Kasumi-1 (cell line): ENCODE results near the gene MAMDC2.

Experiments
- DNase-seq, 2 experiments: peaks; one replicate each; lab custom pipeline; 2025; lab: John Stamatoyannopoulos, UW

The MAMDC2 gene

DNA sequence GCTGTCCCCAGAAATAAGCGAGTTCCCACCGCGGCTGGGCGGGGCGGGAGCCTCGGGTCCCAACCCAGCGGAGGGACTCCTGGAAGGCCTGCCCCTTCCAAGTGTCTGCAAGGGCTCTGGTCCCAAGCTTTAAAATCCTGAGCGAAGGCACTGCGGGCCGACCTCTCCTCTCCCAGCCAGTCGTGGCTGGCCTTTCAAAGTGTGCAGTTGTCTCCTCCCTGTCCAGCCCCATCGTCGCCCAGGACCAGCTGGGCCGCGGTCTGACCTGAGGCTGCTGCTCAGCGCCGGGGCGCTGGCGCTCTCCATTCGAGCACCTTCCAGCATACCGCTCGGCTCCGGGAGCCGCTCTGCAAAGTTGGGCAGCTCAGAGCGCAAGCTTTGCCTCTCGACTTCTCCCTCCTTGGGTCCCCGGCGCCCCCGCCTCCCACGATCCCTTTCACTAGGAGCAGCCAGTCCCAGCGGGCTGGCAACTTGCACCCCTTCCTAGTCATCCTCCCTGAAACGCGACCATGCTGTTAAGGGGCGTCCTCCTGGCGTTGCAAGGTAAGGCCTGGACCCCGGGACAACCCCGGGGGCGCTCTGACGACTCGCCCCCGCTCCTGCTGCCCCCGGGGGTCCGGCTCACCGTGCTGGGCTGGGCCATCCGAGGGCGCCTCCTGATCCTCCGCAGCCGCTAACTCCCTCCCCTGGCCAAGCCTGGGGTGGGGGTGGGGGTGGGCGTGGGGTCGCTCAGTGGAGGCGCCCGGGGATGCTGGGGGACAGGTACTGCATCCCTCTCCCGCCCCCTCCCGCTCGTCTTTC lies at the start of gene MAMDC2:
Gene MAMDC2 (plus strand): TSS at position 160 of the 801 bp plus-strand sequence. CDS start 350 bp downstream, at position 510.
- no peak for DNase-seq

- no peak for DNase-seq
Measured at GRCh38 chr9:69995846-69996245, 47.8 kb upstream of the MAMDC2 start.

GRCh38 chr9:69996967-69997366 lies 46.7 kb upstream of the MAMDC2 start:
- no peak for DNase-seq

DNA sequence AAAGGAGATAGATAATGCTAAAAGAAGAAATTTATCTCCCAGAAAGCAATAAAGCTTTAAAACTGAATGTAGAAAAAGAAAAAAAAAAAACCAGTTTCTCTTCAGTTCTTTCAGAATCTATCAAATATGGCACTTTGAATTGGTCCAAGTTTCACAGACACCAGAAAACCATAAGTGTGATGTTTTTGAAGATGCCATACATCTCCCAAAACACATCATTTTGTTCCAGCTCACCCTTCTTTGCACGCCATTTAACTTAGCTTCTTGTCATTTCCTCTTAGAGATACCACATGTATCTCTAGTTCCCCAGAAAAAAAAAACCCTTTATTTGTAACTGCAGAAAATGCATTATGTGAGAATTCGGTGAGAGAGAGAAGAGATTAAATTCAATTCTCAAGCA lies 46.1 kb upstream of the MAMDC2 start:
- no peak for DNase-seq

- DNase-seq, result no peak
Measured at GRCh38 chr9:69999315-69999714, 44.3 kb upstream of the MAMDC2 start.

DNA sequence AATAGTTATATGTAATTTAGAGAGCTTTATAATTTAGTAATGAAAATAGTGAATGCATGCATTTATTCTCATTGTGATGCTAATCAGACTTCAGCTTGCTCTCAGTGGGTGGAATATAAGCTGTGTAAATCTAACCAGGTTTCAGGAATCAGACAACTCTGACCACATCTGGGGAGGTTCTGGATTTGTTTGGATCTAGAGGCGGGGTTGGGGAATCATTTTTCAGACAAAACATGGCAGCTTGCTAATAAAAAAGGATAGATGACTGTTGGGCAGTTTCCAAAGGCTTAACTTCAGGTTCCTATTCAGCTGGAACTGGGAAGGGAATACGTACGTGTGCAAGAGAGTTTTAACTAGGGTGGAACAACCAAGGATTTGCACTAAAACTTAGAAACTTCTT lies 43.2 kb upstream of the MAMDC2 start:
- DNase-seq, result no peak

DNA sequence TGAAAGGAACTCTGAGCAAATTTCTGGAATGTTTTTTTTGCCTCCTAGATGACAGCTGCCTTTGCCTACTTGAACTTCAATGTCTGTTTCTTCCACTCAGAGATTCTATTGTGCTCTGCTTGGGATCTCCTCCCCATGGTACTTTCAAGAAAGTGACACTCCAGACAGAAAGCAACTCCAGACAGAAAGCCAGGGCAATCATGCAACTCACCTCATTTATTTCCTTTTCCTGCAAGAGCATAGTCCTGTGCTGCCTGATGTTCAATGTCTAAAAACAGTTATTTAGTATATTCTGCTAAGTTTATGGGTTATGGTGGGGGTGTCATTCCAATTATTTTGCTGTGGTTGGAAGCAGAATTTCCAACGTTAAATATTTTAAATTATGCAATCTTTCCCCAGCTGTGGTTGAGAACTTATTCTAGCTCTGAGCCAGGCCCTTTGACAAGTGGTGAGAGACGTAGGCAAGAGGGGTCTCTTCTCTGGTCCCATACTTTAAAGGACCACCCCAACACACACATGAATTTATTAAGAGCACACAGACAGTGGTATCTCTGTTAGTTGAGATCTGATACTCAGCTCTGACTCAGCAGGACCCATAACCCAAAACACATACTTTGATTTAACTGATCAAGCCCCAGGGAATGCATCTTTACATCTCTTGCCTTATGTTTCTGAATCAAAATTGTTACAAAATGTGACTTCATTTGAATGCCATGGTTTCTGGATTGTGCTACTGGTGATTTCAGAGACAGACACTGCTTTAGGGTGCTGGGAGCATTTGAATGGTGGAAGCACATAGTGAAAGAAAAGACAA lies 39.5 kb upstream of the MAMDC2 start:
- no peak for DNase-seq

DNA sequence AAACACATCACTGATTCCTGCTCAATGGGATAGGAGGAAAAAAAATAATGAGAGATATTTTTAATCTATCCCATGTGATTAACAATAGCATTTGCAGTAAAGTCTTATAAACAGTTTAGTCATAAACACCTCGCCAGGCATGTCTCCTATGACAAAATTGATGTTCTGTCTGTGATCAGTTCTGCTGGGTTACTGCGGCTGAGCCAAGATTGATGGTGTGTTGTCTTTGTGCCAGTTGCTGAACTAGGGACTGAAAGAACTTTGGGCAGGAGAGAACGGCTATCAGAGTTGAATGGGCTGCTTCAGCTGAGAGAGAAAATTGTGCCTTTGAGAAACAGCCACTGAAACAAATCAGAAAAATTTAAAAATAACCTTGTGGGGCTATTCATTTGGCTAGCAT lies 37.3 kb upstream of the MAMDC2 start:
- no peak for DNase-seq

GRCh38 chr9:70007831-70008230 lies 35.8 kb upstream of the MAMDC2 start:
- DNase-seq, result no peak

DNA sequence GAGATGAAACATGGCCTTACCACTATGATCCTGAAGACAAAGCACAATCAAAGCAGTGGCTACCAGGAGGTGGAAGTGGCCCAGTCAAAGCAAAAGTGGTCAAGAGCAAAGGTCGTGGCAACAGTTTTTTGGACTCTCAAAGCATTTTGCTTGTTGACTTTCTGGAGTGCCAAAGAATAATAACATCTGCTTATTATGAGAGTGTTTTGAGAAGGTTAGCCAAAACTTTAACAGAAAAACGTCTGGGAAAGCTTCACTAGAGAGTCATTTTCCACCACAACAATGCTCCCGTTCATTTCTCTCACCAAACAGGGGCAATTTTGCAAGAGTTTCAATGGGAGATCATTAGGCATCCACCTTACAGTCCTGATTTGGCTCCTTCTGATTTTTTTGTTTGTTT lies 33.6 kb upstream of the MAMDC2 start:
- DNase-seq, result no peak

GRCh38 chr9:70011366-70011765 lies 32.3 kb upstream of the MAMDC2 start:
- DNase-seq, result no peak

GRCh38 chr9:70012569-70012968 lies 31.1 kb upstream of the MAMDC2 start:
- DNase-seq, result no peak

DNA sequence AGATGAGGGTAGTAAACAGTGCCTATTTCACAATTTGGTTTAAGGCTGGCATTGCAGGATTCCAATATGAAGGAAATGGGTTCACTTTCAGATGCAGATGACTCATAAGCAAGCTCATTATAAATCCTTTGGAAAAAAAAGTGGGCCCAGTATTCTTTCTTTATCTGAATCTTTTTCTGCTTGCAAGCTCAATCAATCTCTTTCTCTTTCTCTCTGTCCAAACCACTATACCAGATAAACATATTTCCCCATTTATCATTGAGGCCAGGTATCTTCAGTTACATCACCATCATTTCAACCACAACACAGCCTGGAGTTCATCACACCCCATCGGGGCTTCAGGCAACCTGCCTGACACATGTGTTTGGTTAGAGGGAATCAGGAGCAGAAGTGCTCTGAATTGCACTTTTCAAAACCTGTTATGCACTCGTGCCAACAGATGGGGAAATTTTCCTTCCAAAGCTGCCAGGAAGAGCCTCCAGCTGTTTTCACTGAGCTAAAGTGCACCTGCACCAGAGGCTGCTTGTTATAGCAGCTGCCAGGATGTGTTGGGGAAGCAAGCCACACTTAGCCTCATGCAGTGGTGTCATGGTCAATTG lies 30.0 kb upstream of the MAMDC2 start:
- no peak for DNase-seq

DNA sequence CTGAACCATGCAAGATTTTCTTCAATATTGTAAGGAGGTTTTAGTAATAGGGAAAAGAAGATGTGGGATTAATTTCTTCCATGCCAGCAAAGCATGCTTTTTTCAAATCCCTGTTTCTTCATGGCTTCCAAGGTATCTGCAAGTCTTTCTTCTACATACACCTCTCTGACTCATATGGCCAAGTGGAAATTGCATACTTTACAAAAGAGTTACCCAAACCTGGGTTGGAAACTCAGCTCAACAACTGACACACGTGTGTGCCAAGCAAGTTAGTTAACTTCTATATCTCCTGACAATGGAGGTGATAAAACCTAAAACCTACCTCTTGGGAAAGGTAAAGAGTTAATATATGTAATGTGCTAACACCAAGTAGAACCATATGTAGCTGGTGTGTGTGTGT lies 28.5 kb upstream of the MAMDC2 start:
- no peak for DNase-seq

GRCh38 chr9:70020217-70020616 lies 23.4 kb upstream of the MAMDC2 start:
- DNase-seq, result no peak

- DNase-seq, result no peak
Measured at GRCh38 chr9:70020991-70021571, 22.6 kb upstream of the MAMDC2 start.

DNA sequence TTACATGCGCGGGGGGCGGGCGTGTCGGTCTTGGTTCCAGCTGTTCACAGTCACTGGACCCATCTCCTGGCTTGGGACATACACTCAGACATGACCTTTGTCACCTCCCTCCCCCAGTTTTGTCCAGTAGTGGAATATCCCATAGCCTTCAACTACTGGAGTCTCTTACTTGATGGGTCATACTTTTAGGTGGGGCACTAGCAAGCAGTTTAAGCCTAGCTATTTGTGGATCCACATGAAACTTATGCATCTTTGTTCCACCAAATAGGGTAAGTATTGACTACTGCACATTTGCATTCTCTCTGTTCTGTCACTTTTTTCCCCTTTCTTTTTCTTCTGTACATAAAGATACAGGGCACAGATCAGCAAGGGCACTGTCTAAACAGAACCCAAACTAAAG lies 15.4 kb upstream of the MAMDC2 start:
- DNase-seq, result no peak

DNA sequence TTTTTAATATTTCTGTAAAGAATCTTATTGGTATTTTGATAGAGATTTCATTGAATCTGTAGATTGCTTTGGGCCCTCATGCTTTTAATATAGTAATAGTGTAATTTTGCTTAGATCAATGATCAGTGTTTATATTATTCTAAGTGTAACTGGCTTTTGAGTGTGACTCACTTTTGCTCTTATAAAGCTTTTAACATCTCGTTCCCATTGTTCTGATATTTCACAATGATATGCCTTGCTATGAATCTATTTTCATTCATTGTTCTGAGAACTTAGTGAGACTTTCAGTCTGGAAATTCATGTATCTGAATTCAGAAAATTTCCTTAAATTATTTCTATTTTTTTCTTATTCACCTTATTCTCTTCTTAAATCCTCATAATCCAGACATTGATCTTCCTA lies 13.5 kb upstream of the MAMDC2 start:
- DNase-seq, result no peak

DNA sequence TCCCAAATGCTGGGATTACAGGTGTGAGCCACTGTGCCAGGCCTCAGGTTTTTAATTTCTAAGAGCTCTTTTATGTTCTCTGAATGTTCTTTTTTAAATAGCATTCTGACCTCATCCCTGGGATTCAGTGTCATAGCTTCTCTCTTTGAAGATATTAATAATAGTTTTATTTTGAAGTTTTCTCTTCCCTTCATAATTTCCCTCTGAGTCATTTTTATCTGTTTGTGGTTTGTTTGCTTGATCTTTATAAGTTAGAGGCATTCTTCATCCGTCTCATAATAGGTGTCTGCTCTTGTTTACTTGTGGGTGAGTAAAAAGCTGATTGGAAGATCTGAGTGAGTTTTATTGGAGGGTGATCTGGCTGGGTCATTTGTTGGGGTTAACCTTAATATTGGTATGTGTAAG lies 12.5 kb upstream of the MAMDC2 start:
- no peak for DNase-seq

GRCh38 chr9:70034271-70034711 lies 9.4 kb upstream of the MAMDC2 start:
- DNase-seq, result no peak

DNA sequence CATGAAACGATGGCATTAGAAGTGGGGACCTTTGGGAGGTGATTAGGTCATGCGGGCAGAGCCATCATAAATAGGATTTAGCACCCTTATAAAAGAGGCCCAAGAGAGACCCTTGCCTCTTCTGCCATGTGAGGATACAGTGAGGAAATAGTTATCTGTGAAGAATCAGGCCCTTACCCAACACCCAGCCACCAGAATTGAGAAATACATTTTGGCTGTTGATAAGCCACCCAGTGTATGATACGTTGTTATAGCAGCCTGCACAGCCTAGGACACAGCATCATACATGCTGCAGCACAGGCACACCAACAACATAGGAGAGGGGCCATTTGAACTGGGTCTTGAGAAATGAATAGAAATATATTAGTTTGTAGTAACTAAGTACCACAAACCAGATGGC lies 8.0 kb upstream of the MAMDC2 start:
- DNase-seq, result no peak

DNA sequence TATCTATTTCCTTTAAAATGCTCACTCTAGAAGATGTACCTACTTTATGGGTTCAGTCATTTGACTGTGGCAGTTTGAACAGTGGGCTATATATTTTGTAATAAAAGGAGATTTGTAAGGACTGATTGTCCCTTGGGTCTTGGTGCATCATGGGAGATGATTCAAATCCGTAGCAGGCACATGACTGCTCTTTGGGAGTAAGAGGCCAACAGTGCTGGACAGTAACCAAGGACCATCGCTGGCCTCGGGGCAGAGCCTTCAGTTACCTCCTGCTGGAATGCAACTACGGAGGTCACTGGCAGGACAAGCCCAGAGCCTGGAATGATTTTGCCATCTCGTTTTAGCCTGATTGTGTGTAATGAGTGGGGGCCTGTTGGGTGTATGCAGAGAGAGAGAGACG lies 7.0 kb upstream of the MAMDC2 start:
- DNase-seq, result no peak
